Breast epithelium (tissue), 4 donors: ENCODE results near the gene ITPR1. TPM values are rescaled to one million over a fixed set of nuclear protein-coding genes. Genes with fewer than 3 reads are reported as not detected.

Source experiments
- DNase-seq, 2 donors: peaks; one replicate each; pipeline ENCODE4 v3.0.0-alpha.2; 2019; ENCODE audit warnings: low spot score in 2 of 2
- H3K27ac ChIP-seq, 2 donors: fragments of 200-600 bp; sonication (generic) in 1 of 2; one replicate each; pipeline ENCODE4 v1.5.1; 2016 to 2019; ENCODE audit warnings: mild to moderate bottlenecking in 1 of 2
- H3K27me3 ChIP-seq, 2 donors: fragments of 200-600 bp; sonication (generic) in 1 of 2; one replicate each; pipeline versions ENCODE4 v1.5.1 to v1.6.0; 2017 to 2019; ENCODE audit warnings: control low read depth in 1 of 2, mild to moderate bottlenecking in 1 of 2
- H3K36me3 ChIP-seq: fragments of 200-600 bp; one replicate; pipeline ENCODE4 v1.5.1; 2019
- H3K4me1 ChIP-seq, 2 donors: fragments of 200-600 bp; sonication (generic); one replicate each; pipeline ENCODE4 v1.5.1; 2016 to 2019; ENCODE audit warnings: control low read depth in 1 of 2
- H3K4me3 ChIP-seq, 3 donors: fragments of 200-600 bp; sonication (generic); 1 replicate in 2 of 3; 2 replicates in 1 of 3; pipeline ENCODE4 v1.5.1; 2016 to 2019; ENCODE audit warnings: mild to moderate bottlenecking in 3 of 3, moderate library complexity in 2 of 3
- H3K9me3 ChIP-seq, 2 donors: fragments of 200-600 bp; sonication (generic) in 1 of 2; one replicate each; pipeline ENCODE4 v1.5.1; 2016 to 2019; ENCODE audit warnings: control low read depth in 1 of 2
- CTCF ChIP-seq, 3 donors: fragments of 450-650 bp; IDR thresholded peaks; one replicate each; pipeline ENCODE4 v1.5.1; 2016 to 2017; ENCODE audit warnings: antibody characterized with exemption in 3 of 3, mild to moderate bottlenecking in 3 of 3, moderate library complexity in 3 of 3
- POLR2A ChIP-seq: fragments of 450-650 bp; IDR thresholded peaks from one replicate; pipeline ENCODE4 v1.6.1; 2016; ENCODE audit warnings: antibody characterized with exemption, mild to moderate bottlenecking, moderate library complexity
- POLR2AphosphoS5 ChIP-seq, 3 donors: sonication (generic); formaldehyde crosslinking; IDR thresholded peaks; one replicate each; pipeline ENCODE4 v1.6.1; 2017; ENCODE audit warnings: antibody characterized with exemption in 3 of 3
- intact Hi-C: fragments of 100-400 bp; cut with DNase I; formaldehyde crosslinking; loops from one replicate; pipeline ENCODE4 v1.15.1; 2023; ENCODE audit warnings: low total_unique reads
- total RNA-seq, 3 donors: library from RNA; depleted of rRNA; stranded (reverse); fragments of >200 nt; gene quantifications; one replicate each; pipeline ENCODE4 v1.1.0, GENCODE V29; 2016

The ITPR1 gene
- total RNA-seq, 3 donors from 2014 or later, result 53.8 to 227 (median 174) TPM

- no peak overlapping the region for H3K27ac ChIP-seq
- no peak for DNase-seq
- TF ChIP-seq POLR2A, result no peak
- no peak for TF ChIP-seq POLR2AphosphoS5 (IDR thresholded peaks at IDR 0.05)
- peaks cover 0 to 6% of the 10 kb centered on the region in 2 donors for H3K4me1 ChIP-seq
- no peaks in the 10 kb centered on the region for H3K27me3 ChIP-seq
- no peaks in the 10 kb centered on the region for H3K9me3 ChIP-seq
- no peak overlapping the region for H3K4me3 ChIP-seq
- intact Hi-C loops, result no loop called here
- H3K36me3 ChIP-seq, result no peaks in the 10 kb centered on the region
Measured at GRCh38 chr3:4836516-4836915, 343.4 kb downstream of the ITPR1 start.

- Histone ChIP-seq H3K4me3 (no peak overlapping the region), H3K9me3 (no peaks in the 10 kb centered on the region), H3K36me3 (no peaks in the 10 kb centered on the region), H3K27me3 (no peaks in the 10 kb centered on the region), H3K4me1 (no peaks in the 10 kb centered on the region), H3K27ac (no peak overlapping the region)
- intact Hi-C loops, result no loop called here
- no peak for DNase-seq
- TF ChIP-seq CTCF (IDR thresholded peaks at IDR 0.05), result no peak
- TF ChIP-seq POLR2A, result no peak
- TF ChIP-seq POLR2AphosphoS5 (IDR thresholded peaks at IDR 0.05), result no peak
Measured at GRCh38 chr3:4837374-4837930, 344.3 kb downstream of the ITPR1 start.

- DNase-seq, result no peak
- Histone ChIP-seq H3K4me1 (no peaks in the 10 kb centered on the region), H3K9me3 (no peaks in the 10 kb centered on the region), H3K27me3 (no peaks in the 10 kb centered on the region), H3K36me3 (no peaks in the 10 kb centered on the region), H3K4me3 (no peak overlapping the region), H3K27ac (no peak overlapping the region)
- TF ChIP-seq POLR2A (no peak), POLR2AphosphoS5 (IDR thresholded peaks at IDR 0.05) (no peak), CTCF (IDR thresholded peaks at IDR 0.05) (no peak)
- intact Hi-C loops, result no loop called here
Measured at GRCh38 chr3:4838621-4839022, 345.5 kb downstream of the ITPR1 start.

GRCh38 chr3:4839278-4839677, 346.1 kb downstream of the ITPR1 start:
- Histone ChIP-seq H3K4me1 (no peaks in the 10 kb centered on the region), H3K4me3 (no peak overlapping the region), H3K9me3 (no peaks in the 10 kb centered on the region), H3K27me3 (no peaks in the 10 kb centered on the region), H3K27ac (no peak overlapping the region), H3K36me3 (no peaks in the 10 kb centered on the region)
- TF ChIP-seq POLR2AphosphoS5 (IDR thresholded peaks at IDR 0.05), result no peak
- no peak for TF ChIP-seq CTCF (IDR thresholded peaks at IDR 0.05)
- TF ChIP-seq POLR2A, result no peak
- no peak for DNase-seq
- intact Hi-C loops, result no loop called here

GRCh38 chr3:4841225-4841624, 348.1 kb downstream of the ITPR1 start:
- Histone ChIP-seq H3K4me3 (no peak overlapping the region), H3K36me3 (no peaks in the 10 kb centered on the region), H3K27ac (no peak overlapping the region), H3K27me3 (no peaks in the 10 kb centered on the region), H3K9me3 (no peaks in the 10 kb centered on the region), H3K4me1 (no peaks in the 10 kb centered on the region)
- no peak for TF ChIP-seq POLR2AphosphoS5 (IDR thresholded peaks at IDR 0.05)
- no peak for TF ChIP-seq POLR2A
- TF ChIP-seq CTCF (IDR thresholded peaks at IDR 0.05), result no peak
- DNase-seq, result no peak
- intact Hi-C loops, result no loop called here
